Mesodermal cell (in vitro differentiated cells): ENCODE data around the gene TMA7B.

Source experiments
- H3K27ac ChIP-seq: 2 replicates; pipeline ENCODE4 v1.7.0; 2013; ENCODE audit warnings: mild to moderate bottlenecking, low read depth, low read length, moderate library complexity; ENCODE audit not compliant: severe bottlenecking
- H3K36me3 ChIP-seq: 2 replicates; pipeline ENCODE4 v1.7.1; 2013; ENCODE audit warnings: mild to moderate bottlenecking, low read length, moderate library complexity; ENCODE audit not compliant: control insufficient read depth, insufficient read depth
- H3K4me1 ChIP-seq: one replicate; pipeline ENCODE4 v1.7.1; 2013; ENCODE audit warnings: mild to moderate bottlenecking, low read length; ENCODE audit not compliant: insufficient read depth, control insufficient read depth, poor library complexity, severe bottlenecking
- H3K4me3 ChIP-seq: 2 replicates; pipeline ENCODE4 v1.7.0; 2013; ENCODE audit warnings: low read length, control low read depth, mild to moderate bottlenecking; ENCODE audit not compliant: insufficient read depth, poor library complexity, severe bottlenecking; ENCODE audit errors: extremely low read depth
- H3K9me3 ChIP-seq: 2 replicates; pipeline ENCODE4 v1.7.1; 2013; ENCODE audit warnings: mild to moderate bottlenecking, low read length, moderate library complexity; ENCODE audit not compliant: control insufficient read depth
- WGBS, 2 experiments: methylation state at CpG; one replicate each; pipeline ENCODE4 v1.1.5; 2013; ENCODE audit warnings: missing lambda C conversion rate in 2 of 2; ENCODE audit not compliant: insufficient coverage in 2 of 2; 5-methylcytosine and 5-hydroxymethylcytosine counted together

The TMA7B gene

GRCh38 chr22:40002935-40003715 lies 42.9 kb downstream of the TMA7B start:
- Histone ChIP-seq H3K4me3 (no peak overlapping the region), H3K36me3 (no peaks in the 10 kb centered on the region), H3K27ac (no peak overlapping the region), H3K4me1 (peaks cover 32% of the 10 kb centered on the region), H3K9me3 (no peaks in the 10 kb centered on the region)
- WGBS, 2 experiments = 85 to 94% methylated on average over 3 of the region's 6 CpGs

- Histone ChIP-seq H3K36me3 (no peaks in the 10 kb centered on the region), H3K4me3 (no peak overlapping the region), H3K27ac (no peak overlapping the region), H3K4me1 (peaks cover 32% of the 10 kb centered on the region), H3K9me3 (no peaks in the 10 kb centered on the region)
- WGBS, 2 experiments = 85 to 87% methylated on average over 6 of the region's 6 CpGs
Measured at GRCh38 chr22:40004836-40005235, 44.6 kb downstream of the TMA7B start.

GRCh38 chr22:40006641-40007040 lies 46.4 kb downstream of the TMA7B start:
- 94 to 97% methylated on average over 8 of the region's 8 CpGs for WGBS, 2 experiments
- Histone ChIP-seq H3K4me1 (peaks cover 26% of the 10 kb centered on the region), H3K9me3 (no peaks in the 10 kb centered on the region)

GRCh38 chr22:40007853-40008710 lies 47.9 kb downstream of the TMA7B start:
- no peaks in the 10 kb centered on the region for H3K9me3 ChIP-seq
- WGBS, 2 experiments = 89% methylated on average over 14 to 22 of the region's 27 CpGs
- H3K27ac ChIP-seq = no peak overlapping the region
- H3K36me3 ChIP-seq = no peaks in the 10 kb centered on the region
- peaks cover 22% of the 10 kb centered on the region for H3K4me1 ChIP-seq
- H3K4me3 ChIP-seq = no peak overlapping the region

More at GRCh38 chr22:40006641-40007040, 46.4 kb downstream of the TMA7B start:
- H3K27ac ChIP-seq = no peak overlapping the region
- no peak overlapping the region for H3K4me3 ChIP-seq
- no peaks in the 10 kb centered on the region for H3K36me3 ChIP-seq

GRCh38 chr22:40008726-40009291 lies 48.6 kb downstream of the TMA7B start:
- Histone ChIP-seq H3K9me3 (no peaks in the 10 kb centered on the region), H3K4me3 (no peak overlapping the region), H3K36me3 (no peaks in the 10 kb centered on the region), H3K4me1 (peaks cover 22% of the 10 kb centered on the region), H3K27ac (no peak overlapping the region)
- 51 to 84% methylated on average over 6 to 7 of the region's 10 CpGs for WGBS, 2 experiments

GRCh38 chr22:40009292-40009774 lies 49.1 kb downstream of the TMA7B start:
- WGBS, 2 experiments = 22 to 37% methylated on average over 11 of the region's 11 CpGs
- Histone ChIP-seq H3K36me3 (no peaks in the 10 kb centered on the region), H3K4me1 (peaks cover 22% of the 10 kb centered on the region), H3K27ac (no peak overlapping the region), H3K4me3 (no peak overlapping the region), H3K9me3 (no peaks in the 10 kb centered on the region)

GRCh38 chr22:40009951-40010671 lies 49.9 kb downstream of the TMA7B start:
- Histone ChIP-seq H3K4me3 (no peak overlapping the region), H3K27ac (no peak overlapping the region), H3K36me3 (no peaks in the 10 kb centered on the region), H3K9me3 (no peaks in the 10 kb centered on the region), H3K4me1 (peaks cover 29% of the 10 kb centered on the region)
- 73 to 75% methylated on average over 21 to 22 of the region's 24 CpGs for WGBS, 2 experiments

- Histone ChIP-seq H3K9me3 (no peaks in the 10 kb centered on the region), H3K4me1 (peaks cover 36% of the 10 kb centered on the region), H3K36me3 (no peaks in the 10 kb centered on the region), H3K27ac (no peak overlapping the region), H3K4me3 (no peak overlapping the region)
- WGBS, 2 experiments = 95 to 100% methylated on average over 3 of the region's 6 CpGs
Measured at GRCh38 chr22:40010746-40011145, 50.5 kb downstream of the TMA7B start.
